ENCODE data around the gene MGA.

DNA sequence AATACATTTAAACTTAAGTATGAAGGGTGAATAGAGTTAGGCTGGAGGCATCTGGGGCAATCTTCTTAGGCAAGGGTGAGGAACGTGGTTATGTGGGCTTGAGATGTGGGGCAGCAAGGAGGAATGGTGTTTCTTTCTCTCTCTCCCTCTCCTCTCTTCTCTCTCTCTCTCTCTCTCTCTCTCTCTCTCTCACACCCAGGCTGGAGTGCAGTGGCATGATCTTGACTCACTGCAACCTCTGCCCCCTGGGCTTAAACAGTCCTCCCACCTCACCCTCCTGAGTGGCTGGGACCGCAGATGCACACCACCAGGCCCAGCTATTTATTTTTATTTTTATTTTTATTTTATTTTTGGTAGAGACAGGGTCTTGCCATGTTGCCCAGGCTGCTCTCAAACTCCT lies 4.0 kb upstream of the MGA start:
- TF ChIP-seq, protein P1, sequence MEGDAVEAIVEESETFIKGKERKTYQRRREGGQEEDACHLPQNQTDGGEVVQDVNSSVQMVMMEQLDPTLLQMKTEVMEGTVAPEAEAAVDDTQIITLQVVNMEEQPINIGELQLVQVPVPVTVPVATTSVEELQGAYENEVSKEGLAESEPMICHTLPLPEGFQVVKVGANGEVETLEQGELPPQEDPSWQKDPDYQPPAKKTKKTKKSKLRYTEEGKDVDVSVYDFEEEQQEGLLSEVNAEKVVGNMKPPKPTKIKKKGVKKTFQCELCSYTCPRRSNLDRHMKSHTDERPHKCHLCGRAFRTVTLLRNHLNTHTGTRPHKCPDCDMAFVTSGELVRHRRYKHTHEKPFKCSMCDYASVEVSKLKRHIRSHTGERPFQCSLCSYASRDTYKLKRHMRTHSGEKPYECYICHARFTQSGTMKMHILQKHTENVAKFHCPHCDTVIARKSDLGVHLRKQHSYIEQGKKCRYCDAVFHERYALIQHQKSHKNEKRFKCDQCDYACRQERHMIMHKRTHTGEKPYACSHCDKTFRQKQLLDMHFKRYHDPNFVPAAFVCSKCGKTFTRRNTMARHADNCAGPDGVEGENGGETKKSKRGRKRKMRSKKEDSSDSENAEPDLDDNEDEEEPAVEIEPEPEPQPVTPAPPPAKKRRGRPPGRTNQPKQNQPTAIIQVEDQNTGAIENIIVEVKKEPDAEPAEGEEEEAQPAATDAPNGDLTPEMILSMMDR (IDR thresholded peaks at IDR 0.05; ENCODE audit: low read depth, low read length, poor library complexity, severe bottlenecking), result no peak
- no peak for TF ChIP-seq EZH2phosphoT487 (IDR thresholded peaks at IDR 0.05; ENCODE audit: borderline replicate concordance, low read length)

Measured in DOHH2 (cell line).